PC-9 (cell line): Measurements from ENCODE around the gene FBXL17. TPM values are rescaled to one million over a fixed set of nuclear protein-coding genes. Genes with fewer than 3 reads are reported as not detected.

Experiments used
- BruUV-seq: library from RNA; stranded (reverse); fragments of 400-500 nt; replicated peaks from 2 replicates; lab custom pipeline; 2021; lab: Mats Ljungman, UMichigan
- CTCF ChIA-PET: fragments of 300-600 bp; sonication (Branson Sonifier 250); formaldehyde crosslinking; loops from one replicate; lab custom pipeline; 2022; ENCODE audit warnings: antibody characterized with exemption; lab: Charles Lee
- POLR2A ChIA-PET: fragments of 300-600 bp; sonication (Branson Sonifier 250); formaldehyde crosslinking; loops from one replicate; lab custom pipeline; 2022; ENCODE audit warnings: antibody characterized with exemption; ENCODE audit not compliant: unreplicated experiment; lab: Charles Lee
- DNase-seq, 2 experiments: peaks; one replicate each; pipeline versions ENCODE4 v3.0.0 to v3.0.0-alpha.2; 2015 to 2022; ENCODE audit warnings: mixed read lengths in 1 of 2
- H2AFZ ChIP-seq: fragments of 200-600 bp; sonication (generic); 2 replicates; pipeline ENCODE4 v1.8.1; 2017; ENCODE audit warnings: antibody characterized with exemption
- H3F3A ChIP-seq: fragments of 200-600 bp; sonication (generic); 2 replicates; pipeline ENCODE4 v1.8.1; 2017; ENCODE audit warnings: antibody characterized with exemption, mild to moderate bottlenecking, low read depth; ENCODE audit not compliant: insufficient read depth
- H3K27ac ChIP-seq: fragments of 200-600 bp; sonication (generic); 2 replicates; pipeline ENCODE4 v1.6.1; 2016; ENCODE audit warnings: mixed run types
- H3K27me3 ChIP-seq: fragments of 200-600 bp; sonication (generic); 2 replicates; pipeline ENCODE4 v1.6.1; 2016; ENCODE audit warnings: low read depth, mixed run types; ENCODE audit not compliant: insufficient read depth
- H3K36me3 ChIP-seq: fragments of 200-600 bp; sonication (generic); 2 replicates; pipeline ENCODE4 v1.6.1; 2016; ENCODE audit warnings: low read depth, mixed run types
- H3K4me1 ChIP-seq: fragments of 200-600 bp; sonication (generic); replicated peaks from 2 replicates; pipeline ENCODE4 v1.6.1; 2016; ENCODE audit warnings: mixed run types; ENCODE audit not compliant: insufficient read depth
- H3K4me2 ChIP-seq: fragments of 200-600 bp; sonication (generic); 2 replicates; pipeline ENCODE4 v1.6.1; 2017; ENCODE audit warnings: mixed run types
- H3K4me3 ChIP-seq: fragments of 200-600 bp; sonication (generic); 2 replicates; pipeline ENCODE4 v1.6.1; 2016; ENCODE audit warnings: mixed run types
- H3K79me2 ChIP-seq: fragments of 200-600 bp; sonication (generic); 2 replicates; pipeline ENCODE4 v1.6.1; 2017; ENCODE audit warnings: low read depth, mixed run types
- H3K9me2 ChIP-seq: fragments of 200-600 bp; sonication (generic); 2 replicates; pipeline ENCODE4 v1.8.1; 2017; ENCODE audit warnings: mild to moderate bottlenecking; ENCODE audit not compliant: insufficient read depth
- H3K9me3 ChIP-seq: fragments of 200-600 bp; sonication (generic); 2 replicates; pipeline ENCODE4 v1.8.1; 2016; ENCODE audit warnings: low read depth; ENCODE audit not compliant: insufficient read depth
- H4K20me1 ChIP-seq: fragments of 200-600 bp; sonication (generic); 2 replicates; pipeline ENCODE4 v1.8.1; 2017; ENCODE audit not compliant: insufficient read depth
- EZH2 ChIP-seq: fragments of 200-600 bp; sonication (generic); IDR thresholded peaks from 2 replicates; pipeline ENCODE4 v1.8.0; 2017; ENCODE audit warnings: antibody characterized with exemption, low read depth
- intact Hi-C: fragments of 100-400 bp; cut with micrococcal nuclease; formaldehyde crosslinking; loops from one replicate; pipeline ENCODE4 v1.10.0; 2022; ENCODE audit not compliant: unreplicated experiment
- total RNA-seq: library from RNA; stranded (reverse); gene quantifications from 2 replicates; pipeline ENCODE4 v1.2.3, GENCODE V29; 2021
- TF ChIP-seq, protein P1 (sequence below): fragments of 200-600 bp; sonication (generic); conservative IDR thresholded peaks from 2 replicates; pipeline ENCODE4 v1.6.1; 2017; ENCODE audit warnings: mixed run types, antibody characterized with exemption, mild to moderate bottlenecking, moderate library complexity

The FBXL17 gene
- total RNA-seq, 1 experiment from 2014 or later = 19.5 TPM

DNA sequence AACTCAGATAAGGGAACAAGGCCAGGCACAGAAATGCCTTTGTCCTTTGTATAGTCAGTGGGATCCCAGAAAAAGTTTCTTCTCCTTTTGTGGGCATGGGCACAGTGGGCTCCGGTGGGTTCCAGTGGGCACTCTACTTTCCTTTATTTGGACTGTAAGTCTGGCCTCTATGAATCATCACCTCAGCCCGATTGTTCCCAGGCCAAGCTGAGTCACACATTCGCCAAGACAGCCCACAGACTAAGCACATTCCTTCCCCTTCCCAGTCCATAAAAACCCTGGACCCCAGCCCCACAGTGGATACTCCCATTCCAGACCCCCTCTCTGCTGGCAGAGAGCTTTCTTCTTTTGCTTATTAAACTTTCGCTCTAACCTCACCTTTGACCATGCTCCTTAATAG lies 165.0 kb downstream of the FBXL17 start:
- ChIA-PET CTCF (no interaction called here), POLR2A (no interaction called here)
- Histone ChIP-seq H2AFZ (no peak overlapping the region), H3K79me2 (no peaks in the 10 kb centered on the region), H3K4me2 (no peak overlapping the region), H4K20me1 (no peaks in the 10 kb centered on the region), H3K4me1 (no peaks in the 10 kb centered on the region), H3K9me2 (peaks cover 4% of the 10 kb centered on the region; the same call in 1 of the 2 replicates), H3K36me3 (no peaks in the 10 kb centered on the region), H3K27me3 (no peaks in the 10 kb centered on the region), H3F3A (no peaks in the 10 kb centered on the region), H3K27ac (no peak overlapping the region), H3K9me3 (no peaks in the 10 kb centered on the region), H3K4me3 (no peak overlapping the region)
- DNase-seq = no peak
- BruUV-seq = no TSS peak
- TF ChIP-seq, protein P1, sequence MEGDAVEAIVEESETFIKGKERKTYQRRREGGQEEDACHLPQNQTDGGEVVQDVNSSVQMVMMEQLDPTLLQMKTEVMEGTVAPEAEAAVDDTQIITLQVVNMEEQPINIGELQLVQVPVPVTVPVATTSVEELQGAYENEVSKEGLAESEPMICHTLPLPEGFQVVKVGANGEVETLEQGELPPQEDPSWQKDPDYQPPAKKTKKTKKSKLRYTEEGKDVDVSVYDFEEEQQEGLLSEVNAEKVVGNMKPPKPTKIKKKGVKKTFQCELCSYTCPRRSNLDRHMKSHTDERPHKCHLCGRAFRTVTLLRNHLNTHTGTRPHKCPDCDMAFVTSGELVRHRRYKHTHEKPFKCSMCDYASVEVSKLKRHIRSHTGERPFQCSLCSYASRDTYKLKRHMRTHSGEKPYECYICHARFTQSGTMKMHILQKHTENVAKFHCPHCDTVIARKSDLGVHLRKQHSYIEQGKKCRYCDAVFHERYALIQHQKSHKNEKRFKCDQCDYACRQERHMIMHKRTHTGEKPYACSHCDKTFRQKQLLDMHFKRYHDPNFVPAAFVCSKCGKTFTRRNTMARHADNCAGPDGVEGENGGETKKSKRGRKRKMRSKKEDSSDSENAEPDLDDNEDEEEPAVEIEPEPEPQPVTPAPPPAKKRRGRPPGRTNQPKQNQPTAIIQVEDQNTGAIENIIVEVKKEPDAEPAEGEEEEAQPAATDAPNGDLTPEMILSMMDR = no peak
- TF ChIP-seq EZH2 = no peak
- intact Hi-C loops = no loop called here

DNA sequence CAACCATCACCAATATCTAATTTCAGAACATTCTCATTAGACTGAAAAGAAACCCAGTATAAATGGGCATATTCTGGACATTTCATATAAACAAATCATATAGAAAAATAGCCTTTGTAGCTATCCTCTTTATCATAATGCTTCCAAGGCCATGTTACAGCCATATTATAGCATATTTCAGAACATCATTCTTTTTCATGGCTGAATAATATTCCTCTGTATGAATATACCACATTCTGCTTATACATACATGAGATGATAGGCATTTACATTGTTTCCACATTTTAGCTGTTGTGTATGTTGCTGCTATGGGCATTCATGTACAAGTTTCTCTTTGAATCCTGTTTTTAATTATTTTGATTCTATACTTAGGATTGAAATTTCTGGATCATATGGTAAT lies 167.0 kb downstream of the FBXL17 start:
- no peaks in the 10 kb centered on the region for H3K36me3 ChIP-seq
- no peaks in the 10 kb centered on the region for H3K79me2 ChIP-seq
- H3K4me2 ChIP-seq = no peak overlapping the region
- no peaks in the 10 kb centered on the region for H3K9me2 ChIP-seq
- CTCF ChIA-PET = no interaction called here
- BruUV-seq = no TSS peak
- POLR2A ChIA-PET = no interaction called here
- TF ChIP-seq, protein P1 = no peak
- no peak for TF ChIP-seq EZH2
- no peaks in the 10 kb centered on the region for H3K9me3 ChIP-seq
- no peaks in the 10 kb centered on the region for H3K4me1 ChIP-seq
- no peaks in the 10 kb centered on the region for H3F3A ChIP-seq
- intact Hi-C loops = no loop called here
- no peak for DNase-seq
- H2AFZ ChIP-seq = no peak overlapping the region
- no peaks in the 10 kb centered on the region for H3K27me3 ChIP-seq
- H3K4me3 ChIP-seq = no peak overlapping the region
- H4K20me1 ChIP-seq = no peaks in the 10 kb centered on the region
- no peak overlapping the region for H3K27ac ChIP-seq

DNA sequence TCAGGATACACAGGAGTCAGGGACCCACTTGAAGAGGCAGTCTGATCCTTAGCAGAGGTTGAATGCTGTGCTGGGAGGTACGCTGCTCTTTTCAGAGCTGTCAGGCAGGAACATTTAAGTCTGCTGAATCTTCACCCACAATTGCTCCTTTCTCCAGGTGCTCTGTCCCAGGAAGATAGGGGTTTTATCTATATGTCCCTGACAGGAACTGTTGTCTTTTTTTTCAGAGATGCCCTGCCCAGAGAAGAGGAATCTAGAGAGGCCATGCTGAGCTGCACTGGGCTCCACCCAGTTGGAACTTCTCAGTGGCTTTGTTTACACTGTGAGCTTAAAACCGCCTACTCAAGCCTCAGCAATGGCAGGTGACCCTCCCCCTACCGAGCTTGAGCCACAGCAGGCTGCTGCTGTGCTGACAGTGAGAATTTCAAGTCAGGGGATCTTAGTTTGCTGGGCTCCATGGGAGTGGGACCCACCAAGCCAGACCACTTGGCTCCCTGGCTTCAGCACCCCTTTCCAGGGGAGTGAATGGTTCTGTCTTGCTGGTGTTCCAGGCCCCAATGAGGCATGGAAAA lies 169.0 kb downstream of the FBXL17 start:
- no peaks in the 10 kb centered on the region for H3K4me1 ChIP-seq
- no peaks in the 10 kb centered on the region for H3K9me3 ChIP-seq
- H3F3A ChIP-seq = no peaks in the 10 kb centered on the region
- H3K4me2 ChIP-seq = no peak overlapping the region
- no peaks in the 10 kb centered on the region for H3K27me3 ChIP-seq
- no peak overlapping the region for H2AFZ ChIP-seq
- H3K79me2 ChIP-seq = no peaks in the 10 kb centered on the region
- ChIA-PET POLR2A (no interaction called here), CTCF (no interaction called here)
- peak in 1 of 2 experiments; percentile 1 for DNase-seq
- H3K4me3 ChIP-seq = no peak overlapping the region
- TF ChIP-seq, protein P1 = no peak
- H3K36me3 ChIP-seq = no peaks in the 10 kb centered on the region
- intact Hi-C loops = no loop called here
- H4K20me1 ChIP-seq = no peaks in the 10 kb centered on the region
- BruUV-seq = no TSS peak
- H3K27ac ChIP-seq = no peak overlapping the region
- H3K9me2 ChIP-seq = no peaks in the 10 kb centered on the region
